HG03442 (cell line): ENCODE results near the gene TLE3.
"Not testable (repeated sequence)": the region's sequence is repeated elsewhere in the genome, so short reads cannot be mapped to it uniquely, and the experiment has no call there.

Source experiments
- ATAC-seq: cut with Tn5 transposase; IDR thresholded peaks from one replicate; pipeline ENCODE4 v1.9.1; 2021; ENCODE audit warnings: mild to moderate bottlenecking, moderate library complexity; ENCODE audit not compliant: unreplicated experiment

Gene TLE3

DNA sequence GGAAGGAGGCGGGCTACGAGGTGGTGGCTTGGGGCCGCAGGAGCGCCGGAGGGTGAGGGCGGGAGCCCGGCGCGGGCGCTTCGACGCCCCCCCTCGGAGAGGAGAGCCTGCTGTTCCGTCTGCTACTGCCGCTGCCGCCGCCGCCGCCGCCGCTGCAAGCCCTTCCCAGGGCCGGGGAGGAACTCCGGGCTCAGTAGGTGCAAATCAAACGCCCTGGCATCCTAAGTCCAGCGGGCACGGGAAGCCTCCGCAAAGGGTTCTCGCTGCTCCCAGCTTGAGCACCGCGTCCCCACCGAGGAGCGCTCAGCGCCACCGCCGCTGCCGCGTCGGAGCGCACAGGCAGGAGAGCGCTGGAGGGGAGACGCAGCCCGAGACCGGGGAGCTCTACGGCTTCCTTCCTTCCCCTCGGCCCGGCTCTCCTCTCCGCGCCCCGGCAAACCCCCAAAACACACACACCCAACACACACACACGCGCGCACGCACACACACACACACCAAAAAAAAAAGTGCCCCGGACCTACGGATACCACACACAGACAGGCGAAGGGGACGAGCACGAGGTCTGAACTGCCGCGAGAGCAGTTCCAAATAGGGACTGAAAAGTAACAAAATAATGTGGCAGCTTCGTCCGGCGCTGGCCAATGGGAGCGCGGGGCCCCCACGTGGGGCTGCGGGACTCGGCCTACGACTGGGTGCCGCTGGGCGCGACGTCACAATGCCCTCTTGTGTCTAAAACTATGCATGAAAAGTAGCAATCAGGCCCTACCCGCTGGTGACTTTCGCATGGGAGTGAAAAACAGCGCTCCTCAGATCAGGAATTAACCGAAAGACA, at the start of gene TLE3:
TSS of gene TLE3 (minus strand) at position 597 of the 832 bp plus-strand sequence. CDS start 1,119 bp downstream, outside the sequence.
- ATAC-seq = peak; percentile 44

- no peak for ATAC-seq
Observed at GRCh38 chr15:70147178-70147760, 49.6 kb upstream of the TLE3 start.

- no peak for ATAC-seq
Observed at GRCh38 chr15:70146771-70147170, 49.1 kb upstream of the TLE3 start.

DNA sequence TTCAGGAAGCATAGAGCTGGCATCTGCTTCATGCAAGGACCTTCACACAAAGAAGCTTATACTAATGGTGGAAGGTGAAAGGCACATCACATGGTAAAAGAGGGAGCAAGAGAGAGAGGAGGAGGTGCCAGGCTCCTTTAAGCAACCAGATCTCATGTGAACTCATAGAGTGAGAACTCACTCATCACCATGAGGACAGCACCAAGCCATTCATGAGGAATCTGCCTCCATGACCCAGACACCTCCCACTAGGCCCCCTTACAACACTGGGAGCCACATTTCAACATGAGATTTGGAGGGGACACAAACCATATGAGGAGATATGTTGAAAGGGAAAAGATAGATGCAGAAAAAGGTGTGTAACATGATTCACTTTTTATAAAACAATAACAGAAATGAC, 48.4 kb upstream of the TLE3 start:
- ATAC-seq = no peak

DNA sequence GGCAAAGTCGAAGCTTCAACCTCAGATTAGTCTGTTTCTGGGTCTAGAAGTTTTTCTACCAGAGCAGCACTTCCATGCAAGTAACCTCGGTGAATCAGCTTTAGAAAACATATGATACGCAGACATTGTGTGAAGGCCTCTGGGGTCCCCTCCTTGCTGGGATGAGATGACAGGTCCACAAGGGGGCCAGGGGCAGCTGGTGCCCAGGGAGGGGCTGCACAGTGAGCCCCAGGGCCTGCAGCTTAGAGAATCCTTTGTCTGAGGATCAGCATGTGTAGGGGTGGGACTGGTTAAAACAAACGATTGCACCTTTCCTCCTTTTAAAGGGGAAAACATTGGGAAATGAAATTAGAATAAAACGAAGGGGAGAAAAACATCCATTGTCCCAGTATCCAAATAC, 47.5 kb upstream of the TLE3 start:
- no peak for ATAC-seq

DNA sequence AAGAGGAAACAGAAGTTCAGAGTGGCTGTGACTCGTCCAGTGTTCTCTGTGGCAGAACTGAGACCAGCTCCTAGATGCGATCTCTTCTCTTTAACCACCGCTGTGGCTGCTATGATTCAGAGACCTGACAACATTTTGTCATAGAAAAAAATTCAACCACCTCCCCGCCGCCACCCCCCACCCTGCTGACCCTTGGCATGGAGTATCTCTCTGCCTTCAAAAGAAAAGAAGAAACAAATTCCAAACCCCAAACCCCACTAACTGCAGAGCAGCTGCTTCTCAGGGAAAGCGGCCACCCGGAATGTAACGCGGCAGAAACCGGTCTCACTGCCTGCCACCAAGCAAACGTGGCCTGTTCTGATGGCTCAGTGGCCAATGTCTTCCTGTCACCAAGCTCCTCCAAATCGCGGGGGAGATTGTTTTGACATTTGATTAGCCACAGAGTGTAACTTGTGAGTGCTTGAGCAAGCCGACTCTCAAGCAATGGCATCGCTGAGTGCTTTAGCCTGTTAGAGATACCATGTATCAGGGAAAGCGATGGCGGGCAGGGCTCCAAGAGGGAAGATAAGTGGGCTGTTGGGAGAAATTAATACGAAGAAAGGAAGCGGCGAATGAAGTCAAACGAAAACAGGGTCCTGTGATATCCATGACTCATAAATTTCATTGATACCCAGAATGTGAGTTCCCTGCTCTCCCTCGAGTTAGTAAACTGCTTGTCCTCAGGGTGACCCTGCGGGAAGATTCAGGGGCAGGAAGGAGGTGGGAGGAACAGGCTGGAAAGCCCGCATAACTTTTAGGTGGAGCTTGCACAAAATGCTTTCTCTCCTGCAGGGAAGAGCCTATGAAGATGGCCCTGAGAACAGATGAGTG, 44.8 kb upstream of the TLE3 start:
- ATAC-seq = no peak

DNA sequence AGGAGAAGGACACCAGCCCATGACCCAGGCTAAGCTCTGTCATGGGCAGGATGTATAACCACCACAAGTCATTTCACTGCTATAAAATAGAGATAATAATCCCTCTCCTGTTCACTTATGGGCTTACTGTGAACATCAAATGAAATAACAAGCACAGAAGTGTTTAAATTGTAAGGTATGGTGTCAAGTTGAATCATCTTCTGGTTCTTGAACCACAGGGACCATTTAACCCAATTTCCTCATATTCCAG, 44.3 kb upstream of the TLE3 start:
- ATAC-seq = no peak

GRCh38 chr15:70141376-70142071, 43.8 kb upstream of the TLE3 start:
- ATAC-seq = no peak

GRCh38 chr15:70140543-70141375, 43.0 kb upstream of the TLE3 start:
- no peak for ATAC-seq

DNA sequence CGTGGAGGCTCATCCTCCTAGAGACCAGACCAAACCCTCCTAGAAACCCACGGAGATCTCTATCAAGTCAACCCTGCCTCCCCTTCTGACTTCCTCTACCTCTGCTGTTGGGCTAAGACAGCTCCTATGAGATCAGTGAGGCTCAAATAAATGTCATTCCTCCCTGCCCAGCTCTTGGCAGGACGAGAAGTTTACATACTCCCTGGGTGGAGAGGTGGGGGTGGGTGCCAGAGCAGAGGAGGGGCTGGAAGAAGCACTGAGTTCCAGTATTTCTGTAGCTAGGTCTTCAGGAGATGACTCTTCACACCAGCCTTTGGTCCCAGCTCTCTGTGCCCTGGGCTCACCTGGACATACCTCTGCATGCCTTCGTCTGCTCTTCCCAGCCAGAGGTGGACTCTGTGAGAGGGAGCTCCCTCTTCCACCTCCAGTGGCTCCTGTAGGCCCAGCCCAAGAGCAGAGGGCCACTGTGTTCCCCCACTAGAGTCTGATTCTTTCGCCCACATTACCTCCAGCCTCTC, 42.4 kb upstream of the TLE3 start:
- no peak for ATAC-seq

DNA sequence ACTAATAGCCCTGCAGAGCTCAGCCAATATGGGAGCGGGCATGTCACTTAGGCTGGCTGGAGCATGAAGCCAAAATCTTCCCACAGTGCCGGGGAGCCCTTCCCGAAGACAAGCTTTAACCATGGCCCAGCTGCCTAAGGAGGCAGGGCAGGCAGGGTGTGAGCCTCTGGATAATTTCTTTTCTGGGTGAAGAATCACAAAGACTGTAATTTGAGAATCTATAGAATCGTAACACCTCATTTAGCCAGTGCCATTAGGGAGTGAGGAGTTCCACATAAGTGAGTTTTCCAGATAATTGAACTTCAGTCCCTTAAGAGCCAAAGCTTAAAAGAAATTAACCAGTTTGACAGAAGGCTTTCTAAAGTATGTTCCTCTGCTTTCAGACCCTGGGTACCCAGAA, 40.2 kb upstream of the TLE3 start:
- ATAC-seq = no peak

GRCh38 chr15:70137021-70137420, 39.3 kb upstream of the TLE3 start:
- ATAC-seq = not testable (repeated sequence)

DNA sequence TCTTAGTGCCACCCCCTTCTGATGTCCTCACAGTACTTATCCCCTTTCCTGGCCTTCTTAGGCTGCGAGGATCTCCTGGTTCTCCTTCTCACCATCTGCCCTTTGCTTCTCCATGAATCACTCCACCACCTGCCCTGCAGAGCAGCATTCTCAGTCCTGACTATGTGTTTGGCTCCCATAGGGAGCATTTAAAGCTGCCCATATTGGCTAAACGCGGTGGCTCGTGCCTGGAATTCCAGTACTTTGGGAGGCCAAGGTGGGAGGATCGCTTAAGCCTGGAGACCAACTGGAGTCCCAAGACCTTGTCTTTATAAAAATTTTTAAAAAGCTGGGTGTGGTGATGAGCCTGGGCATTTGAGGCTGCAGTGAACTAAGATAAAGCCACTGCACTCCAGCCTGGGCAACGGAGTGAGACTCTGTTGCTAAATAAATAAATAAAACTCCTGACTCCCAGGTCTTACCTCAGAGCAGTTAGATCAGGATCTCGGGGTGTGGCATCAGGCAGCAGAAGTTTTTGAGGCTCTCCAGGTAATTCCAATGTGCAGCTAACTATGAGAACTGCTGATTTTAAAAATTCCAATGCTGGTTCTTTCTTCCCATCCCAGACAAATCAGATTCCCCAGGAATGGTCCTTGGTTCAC, 36.2 kb upstream of the TLE3 start:
- ATAC-seq = no peak

DNA sequence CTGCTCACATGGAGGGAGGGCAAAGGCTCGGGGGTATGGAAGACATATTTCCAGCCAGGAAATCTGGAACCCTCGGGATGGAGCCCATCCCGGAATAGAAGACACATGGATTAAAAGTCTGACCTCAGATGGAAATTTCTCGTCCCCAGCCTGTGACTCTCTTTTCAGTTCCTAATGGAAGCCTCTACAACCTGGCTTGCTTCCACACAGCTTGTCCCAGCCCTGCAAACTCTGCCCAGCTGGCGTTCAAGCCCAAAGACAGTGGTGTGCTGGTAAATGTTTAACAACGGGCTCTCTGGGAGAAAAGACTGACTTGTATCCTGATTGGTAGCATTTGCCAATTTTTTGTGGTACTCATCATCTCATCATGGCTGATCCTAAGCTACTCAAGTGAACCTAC, 35.6 kb upstream of the TLE3 start:
- ATAC-seq = no peak

GRCh38 chr15:70132571-70132970, 34.9 kb upstream of the TLE3 start:
- ATAC-seq = no peak

DNA sequence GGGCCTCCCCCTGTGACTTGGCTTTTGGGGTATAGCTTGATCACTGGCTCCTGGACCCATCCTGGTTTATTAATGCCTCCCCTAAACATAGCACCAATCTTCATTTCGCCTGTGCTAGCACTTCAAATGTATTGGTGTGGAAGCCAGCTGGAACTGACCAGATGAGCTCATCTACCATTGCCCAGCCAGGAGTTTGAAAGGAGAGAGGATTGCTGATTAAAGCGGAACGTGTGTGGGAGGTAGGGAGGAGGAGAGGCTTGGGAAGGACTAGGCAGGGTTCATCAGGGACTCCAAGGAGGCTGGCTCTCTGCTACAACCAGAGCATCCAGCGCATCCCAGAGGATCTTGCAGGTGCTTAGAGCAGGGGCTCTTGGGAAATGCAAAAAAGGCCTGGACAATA, 34.4 kb upstream of the TLE3 start:
- no peak for ATAC-seq

DNA sequence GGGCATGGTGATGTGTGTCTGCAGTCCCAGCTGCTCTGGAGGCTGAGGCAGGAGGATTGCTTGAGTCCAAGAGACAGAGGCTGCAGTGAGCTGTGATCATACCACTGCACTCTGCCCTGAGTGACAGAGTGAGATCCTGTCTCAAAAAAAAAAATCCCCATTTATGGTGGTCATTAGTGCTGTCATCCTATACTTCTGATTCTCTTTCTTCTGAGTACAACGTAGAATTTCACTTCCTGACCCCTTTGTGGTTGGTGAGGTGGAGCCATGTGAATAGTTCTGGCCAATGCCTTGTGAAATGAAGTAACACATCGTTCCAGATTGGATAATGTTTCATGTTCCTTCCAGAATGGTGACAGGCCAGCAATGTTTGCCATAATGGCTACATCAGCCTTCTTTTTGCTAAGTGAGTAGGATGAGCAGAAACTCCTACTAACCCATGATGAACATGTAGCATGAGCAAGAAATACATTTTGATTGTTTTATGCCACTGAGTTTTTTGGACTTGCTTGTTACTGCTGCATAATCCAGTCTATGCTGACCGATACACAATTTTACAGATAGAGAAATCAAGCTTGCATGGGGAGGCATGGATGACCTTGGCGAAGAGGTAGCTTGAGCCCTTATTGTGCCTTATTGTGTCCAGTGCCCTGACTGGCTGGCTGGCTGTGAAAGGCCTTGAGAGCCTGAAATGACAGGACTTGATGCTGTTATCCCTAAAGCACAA, 30.9 kb upstream of the TLE3 start:
- ATAC-seq = no peak

DNA sequence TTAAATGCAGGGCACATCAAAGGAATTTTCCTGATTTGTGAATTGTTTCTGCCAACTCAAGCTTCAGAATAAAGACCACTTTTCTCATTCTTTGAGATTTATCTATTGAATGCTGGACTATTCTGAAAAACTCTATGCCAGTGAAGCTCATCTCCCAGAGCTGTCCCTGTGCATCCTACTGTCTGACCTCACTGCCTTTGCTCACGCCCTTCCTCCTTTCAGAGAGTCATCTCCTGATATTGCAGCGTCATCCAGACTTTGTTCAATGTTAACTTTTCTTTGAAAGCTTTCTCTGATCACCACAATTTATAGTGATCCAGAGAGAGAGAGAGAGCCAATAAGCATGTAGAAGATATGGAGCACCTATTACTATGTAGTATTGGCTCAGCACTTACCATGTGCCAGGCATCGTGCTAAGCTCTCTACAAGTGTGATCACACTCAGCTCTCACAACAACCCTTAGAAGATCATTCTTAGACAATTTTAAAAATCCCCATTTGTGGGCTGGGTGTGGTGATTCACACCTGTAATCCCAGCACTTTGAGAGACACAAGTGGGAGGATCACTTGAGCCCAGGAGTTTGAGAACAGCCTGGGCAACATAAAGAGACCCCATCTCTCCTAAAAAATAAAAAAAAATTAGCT, 30.2 kb upstream of the TLE3 start:
- no peak for ATAC-seq
